Activated CD4-positive, alpha-beta T cell treated with anti-CD3 and anti-CD28 coated beads for 1 hour (primary cell): ENCODE data around the gene UBE2V1.

Experiments
- DNase-seq: peaks from one replicate; pipeline ENCODE4 v3.0.0-alpha.2; 2020

Gene UBE2V1

GRCh38 chr20:50058662-50059402 lies 54.1 kb downstream of the UBE2V1 start:
- no peak for DNase-seq

GRCh38 chr20:50057714-50058053 lies 55.3 kb downstream of the UBE2V1 start:
- DNase-seq = no peak

GRCh38 chr20:50056951-50057713 lies 55.8 kb downstream of the UBE2V1 start:
- no peak for DNase-seq

- DNase-seq = no peak
These were observed 56.5 kb downstream of the UBE2V1 start for GRCh38 chr20:50056408-50056926.

GRCh38 chr20:50055524-50056083 lies 57.3 kb downstream of the UBE2V1 start:
- DNase-seq = no peak

GRCh38 chr20:50054626-50055511 lies 58.1 kb downstream of the UBE2V1 start:
- DNase-seq = no peak

- no peak for DNase-seq
These were observed 58.8 kb downstream of the UBE2V1 start for GRCh38 chr20:50054231-50054547.

GRCh38 chr20:50053362-50054230 lies 59.4 kb downstream of the UBE2V1 start:
- no peak for DNase-seq

- no peak for DNase-seq
These were observed 60.2 kb downstream of the UBE2V1 start for GRCh38 chr20:50052550-50053361.

- DNase-seq = no peak
These were observed 62.2 kb downstream of the UBE2V1 start for GRCh38 chr20:50050660-50051308.

GRCh38 chr20:50050214-50050613 lies 62.7 kb downstream of the UBE2V1 start:
- no peak for DNase-seq

- DNase-seq = no peak
These were observed 63.4 kb downstream of the UBE2V1 start for GRCh38 chr20:50049442-50050026.

- DNase-seq = no peak
These were observed 64.4 kb downstream of the UBE2V1 start for GRCh38 chr20:50048420-50049166.

- no peak for DNase-seq
These were observed 68.5 kb downstream of the UBE2V1 start for GRCh38 chr20:50044353-50044960.

- DNase-seq = no peak
These were observed 69.2 kb downstream of the UBE2V1 start for GRCh38 chr20:50043573-50044352.

GRCh38 chr20:50042370-50043313 lies 70.3 kb downstream of the UBE2V1 start:
- DNase-seq = no peak
